SK-N-SH (cell line): ENCODE results near the gene FXYD7. TPM values are rescaled to one million over a fixed set of nuclear protein-coding genes. Genes with fewer than 3 reads are reported as not detected.

ENCODE experiments used
- CTCF ChIA-PET: fragments of 300-600, 350-600 bp; formaldehyde crosslinking; extraction: SDS; loops from one replicate; lab custom pipeline; 2021; lab: Yijun Ruan, JAX
- POLR2A ChIA-PET: fragments of 350-600 bp; sonication (Branson Sonifier 250); formaldehyde crosslinking; extraction: SDS; loops from one replicate; lab custom pipeline; 2020; ENCODE audit warnings: antibody characterized with exemption, inconsistent platforms; lab: Yijun Ruan, JAX
- DNase-seq: peaks from one replicate; pipeline ENCODE4 v3.0.0; 2012
- H2AFZ ChIP-seq: fragments of 200-600 bp; sonication (generic); 2 replicates; pipeline ENCODE4 v1.8.1; 2016; ENCODE audit warnings: antibody characterized with exemption, mild to moderate bottlenecking, low read depth
- H3F3A ChIP-seq: fragments of 200-600 bp; sonication (generic); replicated peaks from 2 replicates; pipeline ENCODE3; 2016; ENCODE audit warnings: antibody characterized with exemption, mild to moderate bottlenecking; ENCODE audit not compliant: insufficient read depth
- H3K27ac ChIP-seq, 2 experiments: fragments of 200-500 bp in 1 of 2; fragments of 200-600 bp in 1 of 2; sonication (Bioruptor generic) in 1 of 2; sonication (generic), shearing (Covaris generic) in 1 of 2; 2 replicates each; pipeline versions ENCODE4 v1.5.1 to v1.6.1; 2014 to 2016; ENCODE audit warnings: low read depth in 2 of 2, inconsistent platforms in 1 of 2, low read length in 1 of 2, mild to moderate bottlenecking in 1 of 2, mixed read lengths in 1 of 2
- H3K27me3 ChIP-seq: fragments of 200-600 bp; sonication (generic), shearing (Covaris generic); 2 replicates; pipeline ENCODE4 v1.6.1; 2016; ENCODE audit warnings: mixed run types; ENCODE audit not compliant: insufficient read depth
- H3K36me3 ChIP-seq, 2 experiments: fragments of 200-500 bp in 1 of 2; fragments of 200-600 bp in 1 of 2; sonication (Bioruptor generic) in 1 of 2; sonication (generic) in 1 of 2; replicated peaks in 1 of 2; 2 replicates each; pipeline versions ENCODE3 to v1.5.1; 2014 to 2016; ENCODE audit warnings: low read length in 1 of 2, mild to moderate bottlenecking in 1 of 2; ENCODE audit not compliant: insufficient read depth in 2 of 2, control insufficient read depth in 1 of 2
- H3K4me1 ChIP-seq, 2 experiments: fragments of 200-500 bp in 1 of 2; fragments of 200-600 bp in 1 of 2; sonication (Bioruptor generic) in 1 of 2; sonication (generic), shearing (Covaris generic) in 1 of 2; 2 replicates each; pipeline versions ENCODE4 v1.5.1 to v1.6.1; 2014 to 2016; ENCODE audit warnings: low read depth in 1 of 2, low read length in 1 of 2, mixed run types in 1 of 2; ENCODE audit not compliant: insufficient read depth in 2 of 2, control insufficient read depth in 1 of 2
- H3K4me2 ChIP-seq: fragments of 200-600 bp; sonication (generic), shearing (Covaris generic); 2 replicates; pipeline ENCODE4 v1.6.1; 2017; ENCODE audit warnings: mixed run types
- H3K4me3 ChIP-seq, 2 experiments: fragments of 200-500 bp in 1 of 2; fragments of 200-600 bp in 1 of 2; sonication (Bioruptor generic) in 1 of 2; sonication (generic), shearing (Covaris generic) in 1 of 2; 2 replicates each; pipeline versions ENCODE4 v1.5.1 to v1.8.1; 2014 to 2016; ENCODE audit warnings: low read depth in 2 of 2, inconsistent platforms in 1 of 2, low read length in 1 of 2, mild to moderate bottlenecking in 1 of 2, mixed read lengths in 1 of 2, moderate library complexity in 1 of 2
- H3K79me2 ChIP-seq: fragments of 200-600 bp; sonication (generic); 2 replicates; pipeline ENCODE4 v1.8.1; 2017; ENCODE audit warnings: mild to moderate bottlenecking; ENCODE audit not compliant: insufficient read depth
- H3K9ac ChIP-seq: fragments of 200-600 bp; sonication (generic); 2 replicates; pipeline ENCODE4 v1.6.1; 2017; ENCODE audit warnings: mixed run types
- H3K9me2 ChIP-seq: fragments of 200-600 bp; sonication (generic); 2 replicates; pipeline ENCODE4 v1.6.1; 2017; ENCODE audit warnings: mixed run types
- H3K9me3 ChIP-seq: fragments of 200-600 bp; sonication (generic); 2 replicates; pipeline ENCODE4 v1.6.1; 2017; ENCODE audit warnings: mixed run types, mild to moderate bottlenecking, moderate library complexity
- H4K20me1 ChIP-seq: fragments of 200-600 bp; sonication (generic); 2 replicates; pipeline ENCODE4 v1.6.1; 2017; ENCODE audit warnings: mild to moderate bottlenecking, mixed run types; ENCODE audit not compliant: insufficient read depth
- CTCF ChIP-seq: fragments of 200-600 bp; sonication (generic); IDR thresholded peaks from 2 replicates; pipeline ENCODE4 v1.6.1; 2017; ENCODE audit warnings: antibody characterized with exemption, mild to moderate bottlenecking, moderate library complexity
- EZH2phosphoT487 ChIP-seq: fragments of 200-600 bp; sonication (generic); IDR thresholded peaks from 2 replicates; pipeline ENCODE4 v1.6.1; 2017; ENCODE audit warnings: low read depth, mixed run types, mild to moderate bottlenecking, antibody characterized with exemption, moderate library complexity, borderline replicate concordance
- FOSL2 ChIP-seq: IDR thresholded peaks from 2 replicates; pipeline ENCODE4 v1.4.0; 2012; ENCODE audit warnings: low read depth, mild to moderate bottlenecking, moderate library complexity, borderline replicate concordance
- MXI1 ChIP-seq: IDR thresholded peaks from 2 replicates; pipeline ENCODE4 v1.6.1; 2012; ENCODE audit warnings: mild to moderate bottlenecking, low read depth, low read length, improper control_type of control experiment
- RCOR1 ChIP-seq: fragments of 150-350 bp; IDR thresholded peaks from 2 replicates; pipeline ENCODE4 v1.6.1; 2017; ENCODE audit warnings: antibody characterized with exemption, low read length
- SIN3A ChIP-seq: IDR thresholded peaks from 2 replicates; pipeline ENCODE4 v1.6.1; 2012; ENCODE audit warnings: low read depth, mild to moderate bottlenecking, low read length, moderate library complexity, borderline replicate concordance
- YY1 ChIP-seq: IDR thresholded peaks from 2 replicates; pipeline ENCODE4 v1.4.0; 2012; ENCODE audit warnings: low read depth, mild to moderate bottlenecking
- WGBS: methylation state at CpG from one replicate; pipeline ENCODE4 v1.1.6; 2017; ENCODE audit warnings: low lambda C conversion rate; 5-methylcytosine and 5-hydroxymethylcytosine counted together
- polyA plus RNA-seq, 3 experiments: library from polyadenylated mRNA; depleted of rRNA; stranded (reverse); fragments of >200 nt; gene quantifications; 2 replicates each; pipeline ENCODE4 v1.2.3, GENCODE V29; 2012
- TF ChIP-seq, protein P1 (sequence below): IDR thresholded peaks from 2 replicates; pipeline ENCODE4; 2012
- TF ChIP-seq, protein P2 (sequence below): fragments of 150-350 bp; IDR thresholded peaks from 2 replicates; pipeline ENCODE4 v1.6.1; 2017; ENCODE audit warnings: antibody characterized with exemption, low read length, low read depth, borderline replicate concordance
- TF ChIP-seq, protein P3 (sequence below): IDR thresholded peaks from 2 replicates; pipeline ENCODE4 v1.4.0; 2012; ENCODE audit warnings: low read depth, borderline replicate concordance

The FXYD7 gene
- polyA plus RNA-seq, 1 of the 3 experiments (the other 2 are of a cell fraction) = 0.44 TPM

GRCh38 chr19:35161434-35161743 lies 18.3 kb downstream of the FXYD7 start:
- no peaks in the 10 kb centered on the region for H3K27me3 ChIP-seq
- no peak overlapping the region for H3K27ac ChIP-seq
- no peak for DNase-seq
- POLR2A ChIA-PET = no interaction called here
- no peaks in the 10 kb centered on the region for H3K9me2 ChIP-seq
- CTCF ChIA-PET = interaction anchor here (1.0 to 1.2 kb wide), 2 partner anchors 94 to 307 kb away, joined by 3 read pairs; no protein-coding TSS in a partner anchor
- 67% methylated on average over 2 of the region's 2 CpGs for WGBS
- H2AFZ ChIP-seq = no peak overlapping the region
- peaks cover 11 to 71% of the 10 kb centered on the region in 2 experiments for H3K36me3 ChIP-seq
- H4K20me1 ChIP-seq = no peaks in the 10 kb centered on the region
- H3K4me3 ChIP-seq = no peak overlapping the region
- no peak overlapping the region for H3K4me2 ChIP-seq
- H3K9me3 ChIP-seq = no peaks in the 10 kb centered on the region; the same call in 1 of the 2 replicates
- H3K9ac ChIP-seq = no peak overlapping the region
- no peaks in the 10 kb centered on the region for H3K4me1 ChIP-seq
- no peaks in the 10 kb centered on the region for H3F3A ChIP-seq
- H3K79me2 ChIP-seq = no peaks in the 10 kb centered on the region; the same call in 1 of the 2 replicates
- TF ChIP-seq FOSL2 (no peak), SIN3A (no peak), RCOR1 (no peak), MXI1 (no peak), YY1 (no peak), CTCF (no peak), EZH2phosphoT487 (no peak)
- TF ChIP-seq, protein P1, sequence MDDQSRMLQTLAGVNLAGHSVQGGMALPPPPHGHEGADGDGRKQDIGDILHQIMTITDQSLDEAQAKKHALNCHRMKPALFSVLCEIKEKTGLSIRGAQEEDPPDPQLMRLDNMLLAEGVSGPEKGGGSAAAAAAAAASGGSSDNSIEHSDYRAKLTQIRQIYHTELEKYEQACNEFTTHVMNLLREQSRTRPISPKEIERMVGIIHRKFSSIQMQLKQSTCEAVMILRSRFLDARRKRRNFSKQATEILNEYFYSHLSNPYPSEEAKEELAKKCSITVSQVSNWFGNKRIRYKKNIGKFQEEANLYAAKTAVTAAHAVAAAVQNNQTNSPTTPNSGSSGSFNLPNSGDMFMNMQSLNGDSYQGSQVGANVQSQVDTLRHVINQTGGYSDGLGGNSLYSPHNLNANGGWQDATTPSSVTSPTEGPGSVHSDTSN = no peak
- TF ChIP-seq, protein P2, sequence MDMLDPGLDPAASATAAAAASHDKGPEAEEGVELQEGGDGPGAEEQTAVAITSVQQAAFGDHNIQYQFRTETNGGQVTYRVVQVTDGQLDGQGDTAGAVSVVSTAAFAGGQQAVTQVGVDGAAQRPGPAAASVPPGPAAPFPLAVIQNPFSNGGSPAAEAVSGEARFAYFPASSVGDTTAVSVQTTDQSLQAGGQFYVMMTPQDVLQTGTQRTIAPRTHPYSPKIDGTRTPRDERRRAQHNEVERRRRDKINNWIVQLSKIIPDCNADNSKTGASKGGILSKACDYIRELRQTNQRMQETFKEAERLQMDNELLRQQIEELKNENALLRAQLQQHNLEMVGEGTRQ = no peak
- TF ChIP-seq, protein P3, sequence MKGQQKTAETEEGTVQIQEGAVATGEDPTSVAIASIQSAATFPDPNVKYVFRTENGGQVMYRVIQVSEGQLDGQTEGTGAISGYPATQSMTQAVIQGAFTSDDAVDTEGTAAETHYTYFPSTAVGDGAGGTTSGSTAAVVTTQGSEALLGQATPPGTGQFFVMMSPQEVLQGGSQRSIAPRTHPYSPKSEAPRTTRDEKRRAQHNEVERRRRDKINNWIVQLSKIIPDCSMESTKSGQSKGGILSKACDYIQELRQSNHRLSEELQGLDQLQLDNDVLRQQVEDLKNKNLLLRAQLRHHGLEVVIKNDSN = no peak
